Hepatic stellate cell (primary cell): ENCODE measurements around the gene STK31.
"Not testable (repeated sequence)": the region's sequence is repeated elsewhere in the genome, so short reads cannot be mapped to it uniquely, and the experiment has no call there.

ENCODE experiments used
- DNase-seq: peaks from one replicate; pipeline ENCODE4 v3.0.0; 2011; ENCODE audit warnings: low spot score

The STK31 gene

DNA sequence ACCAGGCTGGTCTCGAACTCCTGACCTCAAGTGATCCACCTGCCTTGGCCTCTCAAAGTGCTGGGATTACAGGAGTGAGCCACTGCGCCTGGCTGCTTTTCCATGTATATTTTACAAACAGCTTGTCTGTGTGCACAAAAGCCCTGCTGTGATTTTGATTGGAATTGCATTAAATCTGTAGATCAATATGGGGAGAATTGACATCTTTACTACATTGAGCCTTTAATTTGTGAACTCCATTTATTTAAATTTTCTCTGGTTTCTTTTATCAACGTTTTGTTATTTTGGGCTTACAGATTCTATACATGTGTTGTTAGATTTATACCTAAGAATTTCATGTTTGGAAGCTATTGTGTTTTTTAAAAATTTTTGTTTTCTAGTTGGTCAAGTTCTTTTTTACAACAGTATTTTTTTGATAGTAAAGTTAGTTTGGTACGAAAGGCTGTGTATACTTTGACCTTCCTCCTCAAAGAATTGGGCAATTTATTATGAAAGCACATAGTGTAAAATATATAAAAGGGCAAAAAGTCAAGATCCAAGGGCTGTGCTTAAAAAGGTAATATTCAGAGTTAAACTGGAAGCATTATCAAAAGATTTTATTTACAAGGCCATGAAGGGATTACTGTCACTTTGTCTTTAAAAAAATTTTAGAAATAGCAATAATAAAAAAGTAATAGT lies 92.8 kb downstream of the STK31 start:
- no peak for DNase-seq

DNA sequence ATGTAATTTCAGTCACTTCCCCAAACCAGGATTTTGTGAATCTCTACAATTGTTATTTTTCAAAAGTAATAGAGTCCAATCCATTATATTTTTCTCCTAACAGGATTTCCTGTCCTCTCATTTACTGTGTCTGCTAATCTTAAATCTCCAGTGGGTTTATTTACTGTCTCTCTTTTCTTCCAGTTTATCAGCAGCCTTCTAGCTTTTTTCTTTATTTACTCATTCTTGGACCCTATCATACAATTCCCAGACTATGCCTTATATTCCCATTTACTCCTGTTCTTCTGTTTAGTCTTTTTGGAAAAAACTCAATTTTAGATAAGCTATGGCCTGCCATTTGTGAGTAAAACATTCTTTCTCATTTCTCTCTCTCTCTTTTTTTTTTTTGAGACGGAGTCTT lies 94.7 kb downstream of the STK31 start:
- no peak for DNase-seq

DNA sequence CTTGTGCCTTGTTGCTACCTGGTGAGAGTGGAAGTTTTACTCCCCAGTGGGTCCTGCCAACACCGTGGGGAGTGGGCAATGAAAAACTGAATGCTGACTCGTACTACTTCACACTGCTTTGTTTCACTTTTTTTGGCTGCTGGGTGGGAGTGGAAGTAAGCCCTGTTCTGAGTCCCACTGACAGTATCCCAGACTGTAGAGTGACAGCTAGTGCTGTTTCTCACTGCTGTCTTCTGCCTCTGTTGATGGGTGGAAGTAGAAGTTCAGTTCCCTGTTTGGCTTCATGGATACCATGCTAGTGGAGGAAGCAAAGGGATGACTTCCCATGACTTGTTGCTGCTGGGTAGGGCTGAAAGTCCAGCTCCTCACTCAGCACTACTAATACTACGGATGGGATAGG lies 98.4 kb downstream of the STK31 start:
- no peak for DNase-seq

DNA sequence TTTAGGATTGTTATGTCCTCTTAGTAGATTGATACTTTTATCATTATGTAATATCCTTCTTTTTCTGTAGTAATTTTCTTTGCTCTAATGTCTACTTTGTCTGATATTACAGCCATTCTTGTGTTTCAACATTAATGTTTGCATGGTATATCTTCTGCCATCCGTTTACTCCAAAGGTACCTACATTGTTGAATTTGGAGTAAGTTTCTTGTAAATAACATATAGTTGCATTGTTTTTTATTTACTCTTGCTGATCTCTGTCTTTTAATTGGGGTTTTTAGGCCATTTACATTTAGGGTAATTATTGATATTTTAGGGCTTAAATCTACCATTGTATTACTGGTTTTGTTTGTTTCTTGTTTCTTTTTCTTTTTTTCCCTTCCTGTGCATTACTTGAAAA lies 100.1 kb downstream of the STK31 start:
- no peak for DNase-seq

DNA sequence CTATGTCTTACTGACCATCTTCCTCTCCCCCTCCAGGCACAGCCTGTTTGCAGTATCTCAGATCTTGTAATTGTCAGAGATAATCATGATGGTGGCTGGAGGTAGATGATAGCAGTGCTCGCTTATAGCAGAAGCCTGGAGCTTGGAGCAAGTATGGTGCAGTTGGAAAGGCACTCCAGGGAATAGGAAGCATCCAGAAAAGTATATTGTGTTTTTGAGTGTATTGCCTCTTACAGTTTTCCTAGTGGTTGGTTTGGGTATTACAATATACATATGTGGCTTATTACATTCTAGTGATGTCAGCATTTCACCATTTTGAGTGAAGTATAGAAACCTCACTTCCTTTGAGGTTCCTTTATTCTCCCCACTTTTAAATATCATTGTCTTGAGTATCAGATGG lies 101.5 kb downstream of the STK31 start:
- DNase-seq, result no peak

DNA sequence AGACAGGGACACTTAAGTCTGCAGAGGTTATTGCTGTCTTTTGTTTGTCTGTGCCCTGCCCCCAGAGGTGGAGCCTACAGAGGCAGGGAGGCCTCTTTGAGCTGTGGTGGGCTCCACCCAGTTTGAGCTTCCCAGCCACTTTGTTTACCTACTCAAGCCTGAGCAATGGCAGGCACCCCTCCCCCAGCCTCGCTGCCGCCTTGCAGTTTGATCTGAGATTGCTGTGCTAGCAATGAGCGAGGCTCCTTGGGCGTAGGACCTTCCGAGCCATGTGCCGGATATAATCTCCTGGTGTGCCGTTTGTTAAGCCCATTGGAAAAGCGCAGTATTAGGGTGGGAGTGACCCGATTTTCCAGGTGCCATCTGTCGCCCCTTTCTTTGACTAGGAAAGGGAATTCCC lies 118.1 kb downstream of the STK31 start:
- DNase-seq, result not testable (repeated sequence)

DNA sequence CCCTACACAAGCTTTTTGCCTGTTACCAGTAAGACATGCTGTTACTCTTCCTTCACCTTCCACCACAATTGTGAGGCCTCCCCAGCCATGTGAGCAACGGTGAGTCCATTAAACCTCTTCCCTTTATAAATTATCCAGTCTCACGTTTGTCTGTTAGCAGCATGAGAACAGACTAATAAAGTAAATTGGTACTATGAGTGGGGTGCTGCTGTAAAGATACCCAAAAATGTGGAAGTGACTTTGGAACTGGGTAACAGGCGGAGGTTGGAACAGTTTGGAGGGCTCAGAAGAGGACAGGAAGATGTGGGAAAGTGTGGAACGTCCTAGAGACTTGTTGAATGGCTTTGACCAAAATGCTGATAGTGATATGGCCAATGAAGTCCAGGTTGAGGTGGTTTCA lies 122.7 kb downstream of the STK31 start:
- not testable (repeated sequence) for DNase-seq

DNA sequence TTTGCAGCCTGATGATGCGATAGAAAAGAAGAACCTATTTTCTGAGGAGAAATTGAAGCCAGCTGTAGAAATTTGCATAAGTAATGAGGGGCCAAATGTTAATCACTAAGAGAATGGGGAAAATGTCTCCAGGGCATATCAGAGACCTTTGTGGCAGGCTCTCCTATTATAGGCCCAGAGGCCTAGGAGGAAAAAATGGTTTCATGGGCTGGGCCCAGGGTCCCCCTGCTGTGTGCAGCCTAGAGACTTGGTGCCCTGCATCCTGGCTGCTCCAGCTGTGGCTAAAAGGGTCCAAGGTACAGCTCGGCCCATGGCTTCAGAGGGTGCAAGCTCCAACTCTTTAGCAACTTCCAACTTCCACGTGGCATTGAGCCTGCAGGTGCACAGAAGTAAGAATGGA lies 123.4 kb downstream of the STK31 start:
- no peak for DNase-seq

DNA sequence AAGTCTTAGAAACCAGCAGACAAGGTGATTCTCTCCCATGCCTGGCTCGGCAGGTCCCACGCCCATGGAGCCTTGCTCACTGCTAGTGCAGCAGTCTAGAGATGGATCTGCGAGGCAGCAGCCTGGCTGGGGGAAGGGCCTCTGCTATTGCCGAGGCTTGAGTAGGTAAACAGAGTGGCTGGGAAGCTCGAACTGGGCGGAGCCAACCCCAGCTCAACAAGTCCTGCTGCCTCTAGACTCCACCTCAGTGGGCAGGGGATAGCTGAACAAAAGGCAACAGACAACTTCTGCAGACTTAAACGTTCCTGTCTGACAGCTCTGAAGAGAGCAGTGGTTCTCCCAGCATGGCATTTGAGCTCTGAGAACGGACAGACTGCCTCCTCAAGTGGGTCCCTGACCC lies 134.8 kb downstream of the STK31 start:
- not testable (repeated sequence) for DNase-seq

DNA sequence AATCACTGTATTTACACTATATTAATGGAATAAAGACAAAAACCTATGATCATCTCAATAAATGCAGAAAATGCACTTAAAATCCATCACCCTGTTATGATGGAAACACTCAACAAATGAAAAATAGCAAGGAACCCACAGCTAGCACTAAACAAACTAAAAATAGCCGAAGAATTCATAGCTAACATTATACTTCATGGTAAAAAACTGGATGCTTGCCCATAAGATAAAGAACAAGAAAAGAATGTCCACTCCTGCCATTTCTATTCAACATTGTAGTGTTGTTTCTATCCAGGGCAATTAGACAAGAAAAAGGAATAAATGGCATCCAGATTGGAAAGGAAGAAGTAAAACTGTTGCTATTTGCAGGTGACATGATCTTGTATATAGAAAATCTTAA lies 142.1 kb downstream of the STK31 start:
- DNase-seq, result no peak

DNA sequence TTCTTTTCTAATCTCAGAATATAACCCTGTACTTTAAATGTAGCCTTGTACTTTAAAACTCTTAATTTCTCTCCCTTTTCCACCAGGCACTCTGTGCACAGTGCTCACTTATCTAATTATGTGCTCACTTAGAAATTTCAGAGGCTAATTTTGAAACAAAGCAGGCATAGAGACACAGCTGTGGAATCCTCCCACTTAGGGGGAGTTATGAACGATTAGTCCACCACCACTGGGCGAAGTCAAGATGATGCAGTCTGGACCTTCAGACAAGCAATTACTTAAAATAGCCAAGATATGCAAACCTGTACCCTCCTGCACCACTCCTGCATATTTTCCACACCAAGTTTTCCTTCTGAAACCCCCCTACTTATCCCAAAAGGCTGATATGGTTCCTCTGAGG lies 143.0 kb downstream of the STK31 start:
- no peak for DNase-seq

DNA sequence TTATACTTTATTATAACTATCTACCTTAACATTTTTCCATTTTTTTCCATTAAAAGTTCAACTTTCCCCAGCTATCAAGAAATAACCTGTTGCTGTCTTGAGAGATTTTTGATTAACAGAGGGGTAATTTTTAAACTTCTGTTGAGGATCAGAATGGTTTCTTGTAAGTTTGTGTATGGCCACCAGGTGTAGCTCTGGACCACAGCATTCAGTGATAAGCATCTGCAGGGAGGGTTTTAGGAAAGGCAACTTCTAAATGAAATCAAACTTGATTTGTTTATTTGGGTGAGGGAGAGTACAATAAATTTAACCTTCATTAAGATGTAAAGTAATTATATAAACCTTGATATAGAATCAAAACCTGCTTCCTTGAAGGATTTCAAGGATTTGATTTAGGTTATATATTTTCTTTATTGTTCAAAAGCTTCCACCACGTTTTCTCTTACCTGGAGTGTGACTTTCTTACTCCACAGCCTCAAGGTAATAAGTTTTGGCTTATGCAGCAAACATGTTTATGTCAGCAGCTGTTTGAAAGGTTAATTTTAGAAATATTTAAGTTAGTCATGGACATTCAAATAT lies 153.3 kb downstream of the STK31 start:
- peak; percentile 2 for DNase-seq

DNA sequence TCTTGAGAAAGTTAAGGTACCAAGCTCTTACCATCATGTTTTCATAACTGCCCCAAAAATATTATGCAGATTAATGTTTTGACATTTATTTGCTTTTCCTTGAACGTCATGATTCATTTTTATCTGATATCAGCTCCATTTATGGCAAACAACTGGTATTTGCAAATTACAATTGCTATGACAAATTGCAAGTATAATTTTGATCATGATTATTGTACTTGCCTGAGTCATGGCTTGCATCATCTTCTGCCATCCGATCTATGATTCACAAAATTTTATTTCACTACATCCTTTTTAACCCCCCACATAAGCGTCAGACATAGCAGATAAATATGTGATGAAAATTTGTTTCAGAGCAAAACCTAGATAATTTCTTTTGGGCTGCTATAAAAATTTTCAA lies 155.0 kb downstream of the STK31 start:
- DNase-seq, result peak; percentile 4

DNA sequence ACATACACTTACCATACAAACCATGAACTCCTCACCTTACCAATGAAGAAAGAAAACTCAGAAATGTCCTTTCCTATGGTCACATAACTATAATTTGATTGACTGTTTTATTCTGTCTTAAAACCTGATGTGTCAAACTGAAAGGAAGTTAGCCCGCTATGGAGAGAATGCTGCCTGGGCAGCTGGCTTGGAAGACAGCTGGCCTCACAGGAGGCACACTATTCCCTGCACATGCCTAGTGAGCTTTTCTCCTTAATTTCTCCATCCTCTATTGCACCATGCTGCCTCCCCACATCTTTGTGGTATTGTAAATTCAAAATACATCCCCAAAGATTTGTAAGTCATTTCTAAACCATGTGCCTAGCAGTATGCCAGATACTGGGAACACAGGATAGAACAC lies 163.3 kb downstream of the STK31 start:
- DNase-seq, result no peak

DNA sequence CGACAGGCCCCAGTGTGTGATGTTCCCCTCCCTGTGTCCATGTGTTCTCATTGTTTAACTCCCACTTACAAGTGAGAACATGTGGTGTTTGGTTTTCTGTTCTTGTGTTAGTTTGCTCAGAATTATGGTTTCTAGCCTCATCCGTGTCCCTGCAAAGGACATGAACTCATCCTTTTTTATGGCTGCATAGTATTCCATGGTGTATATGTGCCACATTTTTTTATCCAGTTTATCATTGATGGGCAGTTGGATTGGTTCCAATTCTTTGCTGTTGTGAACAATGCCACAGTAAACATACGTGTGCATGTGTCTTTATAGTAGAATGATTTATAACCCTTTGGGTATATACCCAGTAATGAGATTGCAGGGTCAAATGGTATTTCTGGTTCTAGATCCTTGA lies 166.5 kb downstream of the STK31 start:
- not testable (repeated sequence) for DNase-seq
